Uterus (tissue), 4 donors: ENCODE results near the gene IFITM10. TPM values are rescaled to one million over a fixed set of nuclear protein-coding genes. Genes with fewer than 3 reads are reported as not detected.

ENCODE experiments used
- DNase-seq, 2 donors: peaks; one replicate each; pipeline ENCODE4 v3.0.0-alpha.2; 2019 to 2020
- H3K27ac ChIP-seq, 2 donors: fragments of 200-600 bp; sonication (generic); 1 replicate in 1 of 2; 2 replicates in 1 of 2; pipeline ENCODE4 v1.5.1; 2016 to 2018
- H3K27me3 ChIP-seq, 2 donors: fragments of 200-600 bp; sonication (generic); one replicate each; pipeline ENCODE4 v1.5.1; 2018 to 2019; ENCODE audit warnings: control low read depth in 1 of 2
- H3K36me3 ChIP-seq, 2 donors: fragments of 200-600 bp; sonication (generic); one replicate each; pipeline ENCODE4 v1.5.1; 2019; ENCODE audit warnings: control low read depth in 1 of 2
- H3K4me1 ChIP-seq, 2 donors: fragments of 200-600 bp; sonication (generic); one replicate each; pipeline ENCODE4 v1.5.1; 2018 to 2019; ENCODE audit warnings: control low read depth in 1 of 2
- H3K4me3 ChIP-seq, 2 donors: fragments of 200-600 bp; sonication (generic); 1 replicate in 1 of 2; 2 replicates in 1 of 2; pipeline ENCODE4 v1.5.1; 2018 to 2019; ENCODE audit warnings: mild to moderate bottlenecking in 1 of 2
- H3K9me3 ChIP-seq, 2 donors: fragments of 200-600 bp; sonication (generic); one replicate each; pipeline ENCODE4 v1.5.1; 2019; ENCODE audit warnings: control low read depth in 1 of 2
- POLR2A ChIP-seq, 2 donors: fragments of 450-650 bp; IDR thresholded peaks; one replicate each; pipeline ENCODE4 v1.6.1; 2016; ENCODE audit warnings: antibody characterized with exemption in 2 of 2, mild to moderate bottlenecking in 1 of 2, moderate library complexity in 1 of 2
- intact Hi-C: fragments of 100-400 bp; cut with DNase I; formaldehyde crosslinking; loops from one replicate; pipeline ENCODE4 v1.15.1; 2023; ENCODE audit warnings: low total_unique reads
- total RNA-seq, 4 donors: library from RNA; depleted of rRNA in 3 of 4; stranded (reverse); fragments of >200 nt in 3 of 4; gene quantifications; one replicate each; pipeline versions ENCODE4 v1.1.0 to v1.2.4, GENCODE V29; 2014 to 2023
- TF ChIP-seq, protein P1 (sequence below), 4 experiments: fragments of 200-600 bp in 2 of 4; fragments of 450-650 bp in 2 of 4; sonication (generic) in 2 of 4; IDR thresholded peaks; one replicate each; pipeline ENCODE4 v1.5.1; 2016 to 2019; ENCODE audit warnings: antibody characterized with exemption in 4 of 4, mild to moderate bottlenecking in 2 of 4, moderate library complexity in 1 of 4
- donor health status: DM: yes; HTN: yes; CAD: no.

The IFITM10 gene
- total RNA-seq, 4 donors from 2014 or later: 0.85 TPM; not detected in 3

DNA sequence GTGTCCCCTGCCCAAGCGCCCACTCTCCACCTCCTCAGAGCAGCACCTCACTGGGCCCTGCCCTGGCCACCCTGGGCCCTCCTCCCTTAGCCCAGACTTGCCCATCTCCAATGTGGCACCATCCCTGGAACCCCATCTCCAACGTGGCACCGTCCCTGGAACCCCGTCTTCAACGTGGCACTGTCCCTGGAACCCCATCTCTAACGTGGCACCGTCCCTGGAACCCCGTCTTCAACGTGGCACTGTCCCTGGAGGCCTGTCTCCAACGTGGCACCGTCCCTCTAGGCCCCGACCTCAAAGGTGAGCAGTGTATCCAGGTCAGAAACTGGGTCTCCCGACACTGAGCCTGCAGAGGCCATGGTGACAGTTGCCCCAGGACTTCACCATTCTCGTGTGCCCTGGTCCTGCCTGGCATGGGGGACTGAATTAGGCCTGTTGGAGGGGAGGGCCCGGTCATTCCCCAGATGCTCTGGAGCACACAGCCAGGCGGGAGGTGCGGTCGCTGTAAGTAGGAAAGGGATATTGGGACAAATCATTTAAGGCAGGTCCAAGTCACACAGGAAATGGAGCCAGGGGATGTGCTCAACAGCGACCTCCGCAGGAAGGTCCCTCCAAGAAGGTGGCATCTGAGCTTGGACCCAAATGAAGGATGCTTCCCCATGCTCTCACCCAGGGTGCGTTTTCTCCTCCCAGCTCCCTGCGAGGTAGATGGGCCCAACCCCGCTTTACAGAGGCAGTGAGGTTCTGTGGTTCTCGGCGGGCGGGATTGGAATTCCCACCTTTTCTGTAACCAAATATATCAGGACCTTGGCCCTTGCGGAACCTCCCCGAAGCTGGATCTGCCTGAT, 15.7 kb upstream of the IFITM10 start:
- Histone ChIP-seq H3K27me3 (no peaks in the 10 kb centered on the region), H3K4me3 (no peak overlapping the region), H3K27ac (no peak overlapping the region), H3K9me3 (no peaks in the 10 kb centered on the region), H3K36me3 (no peaks in the 10 kb centered on the region), H3K4me1 (peaks cover 0 to 6% of the 10 kb centered on the region in 2 donors)
- no peak for DNase-seq
- TF ChIP-seq POLR2A (IDR thresholded peaks at IDR 0.05): no peak
- TF ChIP-seq, protein P1, sequence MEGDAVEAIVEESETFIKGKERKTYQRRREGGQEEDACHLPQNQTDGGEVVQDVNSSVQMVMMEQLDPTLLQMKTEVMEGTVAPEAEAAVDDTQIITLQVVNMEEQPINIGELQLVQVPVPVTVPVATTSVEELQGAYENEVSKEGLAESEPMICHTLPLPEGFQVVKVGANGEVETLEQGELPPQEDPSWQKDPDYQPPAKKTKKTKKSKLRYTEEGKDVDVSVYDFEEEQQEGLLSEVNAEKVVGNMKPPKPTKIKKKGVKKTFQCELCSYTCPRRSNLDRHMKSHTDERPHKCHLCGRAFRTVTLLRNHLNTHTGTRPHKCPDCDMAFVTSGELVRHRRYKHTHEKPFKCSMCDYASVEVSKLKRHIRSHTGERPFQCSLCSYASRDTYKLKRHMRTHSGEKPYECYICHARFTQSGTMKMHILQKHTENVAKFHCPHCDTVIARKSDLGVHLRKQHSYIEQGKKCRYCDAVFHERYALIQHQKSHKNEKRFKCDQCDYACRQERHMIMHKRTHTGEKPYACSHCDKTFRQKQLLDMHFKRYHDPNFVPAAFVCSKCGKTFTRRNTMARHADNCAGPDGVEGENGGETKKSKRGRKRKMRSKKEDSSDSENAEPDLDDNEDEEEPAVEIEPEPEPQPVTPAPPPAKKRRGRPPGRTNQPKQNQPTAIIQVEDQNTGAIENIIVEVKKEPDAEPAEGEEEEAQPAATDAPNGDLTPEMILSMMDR (IDR thresholded peaks at IDR 0.05): no peak
- intact Hi-C loops: no loop called here

DNA sequence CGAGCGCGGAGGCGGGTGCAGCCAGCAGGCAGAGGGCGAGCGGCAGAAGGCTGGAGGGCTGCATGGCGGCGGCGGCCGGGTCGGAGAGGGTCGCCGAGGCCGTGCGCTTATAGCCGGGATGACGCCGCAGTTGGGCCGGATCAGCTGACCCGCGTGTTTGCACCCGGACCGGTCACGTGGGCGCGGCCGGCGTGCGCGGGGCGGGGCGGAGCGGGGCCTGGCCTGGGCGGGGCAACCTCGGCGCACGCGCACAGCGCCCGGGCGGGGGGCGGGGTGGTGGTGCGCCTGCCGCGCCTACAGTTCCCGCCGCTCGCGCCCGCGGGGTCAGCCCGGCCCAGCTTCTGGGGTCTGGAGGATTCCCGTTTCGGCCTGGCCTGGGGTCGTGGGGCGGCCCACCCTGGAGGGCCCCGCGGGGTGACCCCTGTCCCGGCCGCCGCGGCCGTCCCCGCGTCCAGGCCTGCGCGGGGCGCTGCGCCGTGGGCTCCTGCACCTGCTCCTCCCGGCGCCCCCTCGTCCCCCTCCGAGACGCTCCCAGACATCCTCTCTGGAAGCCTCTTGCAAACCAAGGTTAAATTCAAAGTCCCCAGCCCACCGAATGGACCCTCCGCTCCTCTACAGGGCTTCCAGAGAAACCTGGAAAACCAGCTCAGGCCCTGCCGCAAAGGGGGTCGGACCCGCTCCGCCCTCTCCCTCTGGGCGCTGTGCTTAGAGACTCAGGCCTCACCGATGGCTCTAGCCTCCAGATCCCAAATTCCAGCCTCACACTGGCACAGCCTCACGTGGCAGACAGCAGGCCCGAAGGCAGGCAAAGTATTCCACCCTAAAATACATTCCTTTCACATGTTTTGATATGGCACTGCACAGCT, 13.6 kb upstream of the IFITM10 start, which contains the start of gene CTSD:
TSS of gene CTSD (minus strand) at position 132 of the 866 bp plus-strand sequence. CDS start at position 64, 68 bp downstream.
- peak; percentile 80 to 85 for DNase-seq
- intact Hi-C loops: no loop called here
- H3K4me1 ChIP-seq: peaks cover 0 to 13% of the 10 kb centered on the region in 2 donors

DNA sequence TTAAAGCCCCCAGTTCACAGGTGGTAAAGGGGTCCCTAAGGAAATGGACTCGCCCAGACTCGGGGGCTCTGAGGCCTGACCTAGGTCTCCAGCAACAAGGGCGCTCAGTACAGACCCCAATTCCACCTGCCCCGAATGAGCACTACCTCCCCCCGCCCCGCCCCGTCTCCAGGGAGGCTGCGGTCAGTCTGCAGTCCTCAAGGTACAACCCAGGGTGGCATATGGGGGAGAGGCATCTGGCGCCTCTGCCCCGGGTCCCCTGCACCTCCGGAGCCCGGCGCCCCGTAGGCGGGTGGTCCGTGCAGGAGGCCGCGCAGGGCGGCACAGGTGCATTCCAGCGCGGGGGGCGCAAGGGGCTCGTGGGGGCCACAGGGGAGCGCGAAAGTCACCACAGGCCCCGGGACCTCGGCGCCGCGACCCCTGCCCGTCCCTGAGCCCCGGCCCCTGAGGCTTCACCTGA, 13.0 kb upstream of the IFITM10 start:
- peak overlapping the region; percentile 54 to 77 for H3K4me3 ChIP-seq
- no peak for DNase-seq
- TF ChIP-seq, protein P1 (IDR thresholded peaks at IDR 0.05): no peak
- TF ChIP-seq POLR2A (IDR thresholded peaks at IDR 0.05): no peak
- no peaks in the 10 kb centered on the region for H3K27me3 ChIP-seq
- intact Hi-C loops: no loop called here
- H3K9me3 ChIP-seq: no peaks in the 10 kb centered on the region
- peaks cover 0 to 13% of the 10 kb centered on the region in 2 donors for H3K4me1 ChIP-seq
- H3K27ac ChIP-seq: peak overlapping the region; percentile 70 to 85
- no peaks in the 10 kb centered on the region for H3K36me3 ChIP-seq

More for the DNA sequence above, 13.6 kb upstream of the IFITM10 start, which contains the start of gene CTSD:
- H3K9me3 ChIP-seq: no peaks in the 10 kb centered on the region
- peak within 1 kb of the TSS; percentile 54 to 77 for H3K4me3 ChIP-seq
- H3K27ac ChIP-seq: peak within 1 kb of the TSS; percentile 77 to 85
- no peaks in the 10 kb centered on the region for H3K27me3 ChIP-seq
- no peaks in the 10 kb centered on the region for H3K36me3 ChIP-seq
- peak in 1 of 2 donors; percentile 67 for TF ChIP-seq POLR2A (IDR thresholded peaks at IDR 0.05)
- TF ChIP-seq, protein P1 (IDR thresholded peaks at IDR 0.05): no peak

DNA sequence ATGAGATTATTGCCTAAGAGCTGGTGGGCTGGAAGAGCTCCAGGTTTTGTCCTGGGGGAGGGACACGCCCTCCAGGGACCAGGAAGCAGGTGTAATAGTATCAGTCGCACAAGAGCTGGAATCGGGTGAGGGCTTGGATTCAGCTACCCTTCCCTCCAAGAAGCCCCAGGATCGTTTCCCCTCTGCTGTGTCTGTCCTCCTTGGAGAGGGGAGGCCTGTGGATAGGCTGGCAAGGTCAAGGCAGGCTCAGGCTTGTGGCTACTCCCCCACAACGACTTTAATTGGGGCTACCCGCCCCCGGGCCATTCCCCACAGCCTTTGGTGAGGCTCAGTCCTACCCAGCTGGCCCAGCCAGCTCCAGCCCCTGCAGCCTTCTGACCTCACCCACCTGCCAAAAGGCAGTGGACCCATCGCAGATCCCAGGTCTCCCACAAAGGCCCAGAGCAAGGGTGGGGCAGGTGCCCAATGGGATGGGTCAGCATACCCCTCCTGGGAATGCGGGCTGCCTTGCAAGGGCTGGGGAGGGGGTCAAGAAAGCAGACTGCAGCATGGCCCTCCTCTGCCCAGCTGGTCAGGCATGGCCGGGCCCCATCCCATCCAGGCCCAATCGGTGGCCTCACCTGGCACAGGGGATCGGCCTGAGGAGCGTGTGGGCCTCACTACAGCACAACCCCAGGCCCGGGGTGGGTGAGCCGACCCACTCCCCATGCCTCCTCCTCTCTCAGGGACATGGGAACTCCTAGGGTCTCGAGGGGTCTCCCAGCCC, 12.3 kb upstream of the IFITM10 start:
- peak overlapping the region; percentile 54 to 77 for H3K4me3 ChIP-seq
- H3K27ac ChIP-seq: peak overlapping the region; percentile 70 to 85
- no peaks in the 10 kb centered on the region for H3K9me3 ChIP-seq
- intact Hi-C loops: no loop called here
- no peaks in the 10 kb centered on the region for H3K36me3 ChIP-seq
- no peaks in the 10 kb centered on the region for H3K27me3 ChIP-seq
- peaks cover 0 to 13% of the 10 kb centered on the region in 2 donors for H3K4me1 ChIP-seq
- TF ChIP-seq, protein P1 (IDR thresholded peaks at IDR 0.05): no peak
- TF ChIP-seq POLR2A (IDR thresholded peaks at IDR 0.05): no peak
- peak in 1 of 2 donors; percentile 57 for DNase-seq
